AG04450 (cell line): Measurements from ENCODE around the gene SIGMAR1. TPM values are rescaled to one million over a fixed set of nuclear protein-coding genes. Genes with fewer than 3 reads are reported as not detected.
A peak's percentile ranks its signal among the peaks of the same experiment; 100 is the strongest.

Source experiments
- CTCF ChIA-PET: fragments of 300-600, 350-600 bp; formaldehyde crosslinking; extraction: SDS; loops from one replicate; lab custom pipeline; 2022; ENCODE audit warnings: antibody characterized with exemption, inconsistent platforms; lab: Charles Lee
- POLR2A ChIA-PET: fragments of 350-600 bp; formaldehyde crosslinking; extraction: SDS; loops from one replicate; lab custom pipeline; 2021; ENCODE audit warnings: antibody characterized with exemption, inconsistent platforms; lab: Yijun Ruan, JAX
- DNase-seq: peaks from one replicate; pipeline ENCODE4 v3.0.0-alpha.2; 2011; ENCODE audit warnings: low read depth, low spot score
- H3K27ac ChIP-seq: one replicate; pipeline ENCODE4 v1.5.1; 2012; ENCODE audit warnings: low read depth, low read length, control low read depth
- H3K27me3 ChIP-seq: one replicate; pipeline ENCODE4 v1.6.0; 2012; ENCODE audit warnings: low read length; ENCODE audit not compliant: control insufficient read depth, insufficient read depth
- H3K4me3 ChIP-seq: 2 replicates; pipeline ENCODE4 v1.5.1; 2011; ENCODE audit warnings: mild to moderate bottlenecking, low read depth, low read length, control low read depth
- H3K9me3 ChIP-seq: 2 replicates; pipeline ENCODE4 v1.5.1; 2012; ENCODE audit warnings: low read length; ENCODE audit not compliant: control insufficient read depth, insufficient read depth
- CTCF ChIP-seq: IDR thresholded peaks from 2 replicates; pipeline ENCODE4 v1.5.1; 2011; ENCODE audit warnings: low read depth, low read length, control low read depth, inconsistent platforms
- polyA plus RNA-seq: library from polyadenylated mRNA; depleted of rRNA; stranded (reverse); fragments of >200 nt; gene quantifications from 2 replicates; pipeline ENCODE4 v1.2.3, GENCODE V29; 2011

SIGMAR1 gene
- polyA plus RNA-seq, 1 experiment, result 38.9 TPM

GRCh38 chr9:34671307-34671706, 33.7 kb upstream of the SIGMAR1 start:
- DNase-seq, result no peak
- ChIA-PET CTCF (interaction anchor here (1.6 to 1.9 kb wide), 2 partner anchors 31 to 314 kb away, joined by 3 to 6 read pairs; no protein-coding TSS in a partner anchor), POLR2A (no interaction called here)
- Histone ChIP-seq H3K4me3 (no peak overlapping the region), H3K9me3 (no peaks in the 10 kb centered on the region), H3K27ac (no peak overlapping the region), H3K27me3 (no peaks in the 10 kb centered on the region)
- no peak for TF ChIP-seq CTCF

DNA sequence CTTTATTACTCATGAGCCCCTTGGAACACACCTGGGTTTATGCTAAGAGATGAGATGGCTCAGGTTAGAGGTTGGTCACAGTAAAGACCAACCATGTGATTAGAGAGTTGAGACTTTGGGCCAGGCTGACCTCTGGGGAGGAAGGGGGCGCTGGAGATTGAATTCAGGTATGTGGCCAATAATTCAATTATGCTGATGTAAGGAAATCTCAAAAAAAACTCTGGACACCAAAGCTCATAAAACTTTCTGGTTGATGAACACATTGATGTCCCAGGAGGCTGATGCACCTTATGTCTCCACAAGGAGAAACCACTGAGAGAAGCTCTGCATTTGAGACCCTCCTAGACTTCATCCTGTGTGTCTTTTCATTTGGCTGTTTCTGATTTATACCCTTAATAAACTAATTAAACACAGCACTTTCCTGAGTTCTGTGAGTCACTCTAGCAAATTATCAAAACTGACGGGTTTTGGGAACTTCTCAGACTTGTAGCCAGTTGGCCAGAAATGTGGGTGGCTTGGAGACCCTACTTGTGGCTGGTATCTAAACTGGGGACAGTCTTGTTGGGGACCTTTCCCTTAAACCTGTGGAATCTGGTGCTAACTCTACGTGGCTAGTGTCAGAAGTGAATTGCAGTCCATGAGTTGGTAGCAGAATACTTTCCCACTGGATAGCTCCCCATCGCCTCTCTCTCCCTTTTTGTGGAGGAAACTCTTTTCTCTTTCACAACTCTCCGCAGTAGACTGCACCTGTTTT, 32.4 kb upstream of the SIGMAR1 start:
- CTCF ChIA-PET, result interaction anchor here (1.1 to 1.9 kb wide), 3 partner anchors 31 to 315 kb away, joined by 3 to 6 read pairs (median 5); no protein-coding TSS in a partner anchor
- Histone ChIP-seq H3K27ac (peak overlapping the region; percentile 21), H3K9me3 (no peaks in the 10 kb centered on the region), H3K27me3 (no peaks in the 10 kb centered on the region), H3K4me3 (no peak overlapping the region)
- POLR2A ChIA-PET, result no interaction called here
- no peak for TF ChIP-seq CTCF
- no peak for DNase-seq

DNA sequence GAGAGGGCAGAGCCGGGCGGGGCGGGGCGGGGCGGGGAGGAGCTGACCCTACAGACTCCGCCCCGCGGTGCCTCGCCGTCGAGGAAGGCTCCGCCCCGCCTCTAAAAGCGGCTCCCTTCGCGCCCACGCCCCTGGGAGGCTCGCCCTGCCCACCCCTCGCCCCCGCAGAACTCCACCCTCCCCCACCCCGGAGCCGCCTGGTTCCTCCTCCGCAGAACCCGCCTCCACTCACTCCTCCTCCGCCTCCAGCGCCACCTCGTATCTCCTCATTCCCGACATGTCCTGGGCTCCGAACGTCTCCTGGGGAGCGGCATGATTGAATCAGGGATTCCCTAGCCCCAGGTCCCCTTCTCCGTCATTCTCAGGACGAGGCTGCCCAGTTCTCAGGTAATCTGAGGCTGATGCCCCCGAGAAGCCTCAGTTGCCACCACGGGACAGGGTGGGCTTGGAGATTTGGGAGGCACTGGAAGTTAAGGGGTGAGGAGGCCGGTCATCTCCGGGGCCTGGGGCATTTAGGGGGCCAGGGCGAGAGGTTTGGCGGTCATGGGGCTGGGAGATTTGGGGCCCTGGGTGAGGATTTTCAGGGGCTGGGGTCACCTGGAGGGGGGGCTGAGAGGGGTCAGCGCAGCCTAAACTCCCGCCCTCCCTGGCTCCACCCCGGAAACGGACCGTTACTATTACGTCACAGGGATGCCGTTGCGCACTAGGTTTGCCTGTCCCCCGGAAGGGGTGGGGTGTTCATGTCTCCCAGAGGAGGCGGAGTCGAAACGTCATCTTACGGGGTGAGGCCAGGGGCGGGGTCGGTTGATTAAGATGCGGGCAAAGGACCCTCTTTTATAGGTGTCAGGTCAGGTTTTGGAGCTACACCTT, 28.0 kb upstream of the SIGMAR1 start:
- Histone ChIP-seq H3K4me3 (peak overlapping the region; percentile 95), H3K27me3 (no peaks in the 10 kb centered on the region), H3K9me3 (no peaks in the 10 kb centered on the region), H3K27ac (peak overlapping the region; percentile 96)
- DNase-seq, result peak; percentile 85
- no peak for TF ChIP-seq CTCF
- ChIA-PET POLR2A (interaction anchor here (1.2 to 1.7 kb wide), 5 partner anchors 10 to 28 kb away, joined by 5 to 9 read pairs (median 7); partner anchors contain the start of genes GALT, IL11RA and SIGMAR1), CTCF (interaction anchor here (0.8 to 2.1 kb wide), 7 partner anchors 10 to 150 kb away, joined by 3 to 11 read pairs (median 4); partner anchors contain the start of genes DCTN3 and GALT)

DNA sequence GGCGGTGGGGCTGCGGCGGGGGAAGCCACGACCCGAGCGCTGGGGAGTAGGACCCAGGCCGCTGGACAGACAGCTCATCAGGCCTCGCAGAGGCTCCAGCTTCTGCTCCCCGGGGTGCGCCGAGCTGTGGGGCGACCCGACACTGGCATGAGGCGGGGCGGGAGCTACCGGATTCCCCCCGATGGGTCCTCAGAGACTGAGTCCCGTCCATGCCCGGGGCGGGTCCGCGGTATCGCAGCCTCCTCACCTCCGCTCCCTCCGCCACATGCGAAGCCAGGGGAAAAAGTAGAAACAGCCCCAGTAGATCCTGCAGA, 27.4 kb upstream of the SIGMAR1 start:
- POLR2A ChIA-PET, result interaction anchor here (1.2 to 1.7 kb wide), 5 partner anchors 9 to 28 kb away, joined by 5 to 9 read pairs (median 7); partner anchors contain the start of genes GALT, IL11RA and SIGMAR1

More for the DNA sequence above, 27.4 kb upstream of the SIGMAR1 start:
- Histone ChIP-seq H3K9me3 (no peaks in the 10 kb centered on the region), H3K27me3 (no peaks in the 10 kb centered on the region), H3K27ac (peak overlapping the region; percentile 22), H3K4me3 (peak overlapping the region; percentile 64)
- DNase-seq, result no peak
- TF ChIP-seq CTCF, result no peak
- CTCF ChIA-PET, result interaction anchor here (0.8 to 1.8 kb wide), 7 partner anchors 9 to 151 kb away, joined by 3 to 11 read pairs (median 4); partner anchors contain the start of genes DCTN3 and GALT
